HG02759 (cell line): ENCODE data around the gene C1QTNF6.
"Not testable (repeated sequence)": the region's sequence is repeated elsewhere in the genome, so short reads cannot be mapped to it uniquely, and the experiment has no call there.

Experiments used
- ATAC-seq: cut with Tn5 transposase; IDR thresholded peaks from one replicate; pipeline ENCODE4 v1.9.1; 2021; ENCODE audit warnings: mild to moderate bottlenecking, moderate library complexity; ENCODE audit not compliant: unreplicated experiment

C1QTNF6 gene

DNA sequence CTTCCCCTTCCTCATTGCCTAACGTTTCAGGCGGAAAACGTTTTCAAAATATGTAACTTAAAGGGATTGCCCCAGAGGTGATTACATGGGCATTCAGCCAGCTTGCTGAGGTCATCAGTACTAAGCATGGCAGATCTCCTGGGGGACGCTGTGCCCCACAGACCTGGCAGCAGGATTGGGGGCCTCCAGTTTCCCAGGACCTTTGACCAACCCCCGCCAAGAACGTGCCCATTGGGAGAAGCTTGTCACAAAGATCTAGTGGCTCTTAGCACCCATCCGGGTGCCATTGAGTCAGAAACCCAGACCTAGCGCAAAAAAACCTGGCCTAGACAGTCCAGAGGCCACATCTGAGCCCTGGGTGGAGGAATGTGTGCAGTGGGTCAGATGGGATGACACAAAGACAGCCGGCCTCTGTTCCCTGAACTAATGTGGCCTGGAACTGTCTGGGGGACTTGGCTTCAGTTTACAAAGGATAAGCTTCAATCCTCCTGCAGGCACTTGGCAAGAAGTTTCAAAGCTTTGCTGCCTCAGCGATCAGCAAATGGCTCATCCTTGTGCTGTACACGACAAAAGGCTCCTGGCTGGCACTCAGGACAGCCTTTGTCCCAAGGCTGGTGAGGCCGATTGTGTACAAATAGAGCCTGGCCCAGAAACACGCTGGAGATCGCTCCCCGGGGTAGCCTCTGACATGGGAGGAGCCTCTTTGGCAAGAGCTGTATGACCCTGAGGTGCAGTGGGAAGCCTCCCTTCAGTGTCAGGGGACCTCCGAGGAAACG lies 9.5 kb downstream of the C1QTNF6 start:
- ATAC-seq, result no peak

DNA sequence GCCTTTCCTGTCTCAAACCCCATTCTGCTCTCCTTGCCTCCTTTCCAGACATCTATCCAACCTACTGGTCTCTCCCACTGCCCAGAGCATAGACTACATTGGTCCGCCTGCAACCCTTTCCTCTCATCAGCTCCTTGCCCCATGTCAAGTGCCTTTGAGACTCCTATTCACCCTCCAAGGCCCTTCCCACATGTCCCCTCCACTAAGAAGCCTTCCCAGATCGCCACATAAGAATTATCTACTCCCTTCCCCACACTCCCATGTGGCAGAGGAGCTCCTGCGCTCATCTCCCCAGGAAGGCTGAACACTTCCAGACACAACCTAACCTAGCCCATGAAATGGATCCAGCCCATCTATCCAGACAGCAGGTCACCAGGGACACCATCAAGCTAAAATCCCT lies 10.3 kb downstream of the C1QTNF6 start:
- ATAC-seq, result no peak

DNA sequence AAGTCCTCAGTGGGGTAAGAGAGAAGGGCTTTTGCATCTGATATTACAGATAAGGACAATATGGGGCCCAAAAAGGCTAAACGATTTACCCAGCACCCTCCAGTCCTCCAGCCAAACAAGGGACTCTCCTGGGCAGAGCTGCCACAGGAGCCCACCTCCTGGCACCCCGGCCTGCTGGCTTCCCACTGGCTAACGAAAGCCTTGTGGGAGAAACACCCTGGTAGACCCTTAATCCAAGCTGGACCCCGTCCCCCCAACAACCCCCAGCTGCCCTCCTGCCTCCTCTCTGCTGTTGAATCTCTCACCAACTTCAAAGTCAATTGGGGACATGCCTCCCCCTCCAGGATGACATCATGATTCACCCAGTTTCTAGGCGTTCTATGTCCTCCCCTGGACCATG lies 10.8 kb downstream of the C1QTNF6 start:
- no peak for ATAC-seq

DNA sequence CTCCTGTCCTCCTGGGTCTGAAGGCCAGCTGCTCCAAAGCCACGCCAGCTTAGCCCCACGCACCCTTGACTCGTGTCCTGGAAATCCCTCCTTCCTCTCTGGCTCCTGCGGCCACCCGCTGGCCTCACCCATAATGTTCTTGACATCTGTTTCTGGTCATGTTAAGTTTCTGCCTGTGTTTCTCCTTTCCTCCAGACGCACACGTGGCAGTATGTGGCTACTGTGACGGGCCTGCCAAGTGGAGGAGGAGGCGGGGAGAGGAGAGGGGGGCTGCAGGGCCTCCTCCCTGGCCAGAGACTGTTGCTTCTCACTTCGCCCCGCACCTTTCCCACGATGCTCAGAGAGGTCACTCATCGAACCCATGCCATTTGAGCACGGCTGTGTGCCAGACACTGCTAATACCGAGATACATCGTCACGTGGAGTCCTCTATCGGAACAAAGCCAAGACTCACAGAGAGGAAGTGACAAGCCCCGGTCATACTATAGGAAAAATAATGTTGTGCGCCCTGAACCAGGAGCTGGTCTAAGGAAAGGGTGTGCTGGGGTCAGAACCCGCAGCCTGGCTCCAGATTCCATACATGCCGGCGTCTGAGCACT lies 11.5 kb downstream of the C1QTNF6 start:
- ATAC-seq, result no peak

DNA sequence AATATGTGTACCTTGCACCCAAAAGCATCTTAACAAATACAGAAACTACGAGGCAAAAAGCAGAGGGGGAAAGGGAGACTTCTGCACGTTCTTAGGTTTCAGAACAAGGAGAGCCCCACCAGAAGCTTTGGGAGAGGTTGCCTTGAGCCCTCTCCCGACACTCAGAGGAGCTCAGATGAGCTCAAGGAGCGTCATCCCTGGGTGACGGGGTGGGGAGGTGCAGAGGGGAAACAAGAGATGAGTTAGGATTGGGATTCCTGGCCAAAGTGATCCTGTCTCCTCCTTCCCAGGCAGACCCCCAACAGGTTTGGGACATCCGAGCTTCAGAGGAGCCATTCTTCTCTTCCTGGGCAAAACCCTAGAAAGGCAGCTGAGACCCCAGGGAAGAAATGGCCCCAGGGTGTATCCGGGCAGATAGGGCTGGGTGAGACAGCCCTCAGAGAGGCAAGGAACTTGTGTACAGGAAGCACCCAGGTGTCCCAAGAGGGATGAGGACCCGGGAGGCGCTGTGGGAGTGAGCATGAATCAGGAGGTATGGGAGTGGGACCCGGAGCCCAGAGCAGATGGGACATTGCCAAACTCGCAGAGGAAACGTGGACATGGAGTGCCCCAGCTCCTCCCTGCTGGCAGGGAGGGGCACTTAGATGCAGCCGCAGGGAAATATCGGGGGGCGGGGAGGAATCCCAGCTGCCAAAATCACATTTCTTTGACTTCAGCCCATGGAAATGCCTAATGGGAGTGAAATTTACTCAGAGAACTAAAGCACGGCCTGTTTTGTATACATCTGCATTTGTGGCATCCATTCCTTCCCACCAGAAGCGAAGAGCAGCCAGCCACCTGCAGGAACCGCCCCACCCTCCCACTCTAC lies 12.4 kb downstream of the C1QTNF6 start:
- ATAC-seq, result no peak

DNA sequence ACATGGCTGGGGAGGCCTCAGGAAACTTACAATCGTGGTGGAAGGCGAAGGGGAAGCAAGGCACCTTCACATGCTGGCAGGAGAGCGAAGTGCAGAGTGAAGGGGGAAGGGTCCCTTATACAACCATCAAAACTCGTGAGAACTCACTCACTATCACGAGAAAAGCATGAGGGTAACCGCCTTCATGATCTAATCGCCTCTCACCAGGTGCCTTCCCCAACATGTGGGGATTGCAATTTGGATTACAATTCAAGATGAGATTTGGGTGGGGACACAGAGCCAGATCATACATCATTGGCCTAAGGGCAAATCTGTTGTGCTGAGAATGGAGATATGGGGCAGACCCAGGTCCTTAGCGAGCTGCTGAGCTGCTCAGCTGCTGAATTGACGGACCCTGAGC lies 13.1 kb downstream of the C1QTNF6 start:
- ATAC-seq, result no peak

DNA sequence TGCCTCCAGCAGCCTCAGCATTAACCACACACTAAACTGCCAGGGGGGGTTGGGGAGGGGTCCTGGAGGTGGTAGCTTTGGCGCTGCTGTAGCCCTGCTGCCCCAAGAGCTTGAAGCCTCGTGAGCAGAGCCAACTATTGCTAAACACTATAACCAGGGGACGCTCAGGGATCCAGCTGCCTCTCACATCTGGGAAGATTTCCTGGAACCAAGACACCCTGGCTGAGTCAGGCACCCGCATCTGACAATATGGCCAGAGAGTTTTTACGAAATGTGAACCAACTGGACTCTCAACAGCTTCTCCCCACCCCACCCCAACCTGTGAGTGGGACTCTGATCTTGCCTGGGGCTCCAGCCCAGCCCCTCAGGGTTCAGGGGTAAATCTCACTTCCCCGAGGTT lies 14.3 kb downstream of the C1QTNF6 start:
- no peak for ATAC-seq

DNA sequence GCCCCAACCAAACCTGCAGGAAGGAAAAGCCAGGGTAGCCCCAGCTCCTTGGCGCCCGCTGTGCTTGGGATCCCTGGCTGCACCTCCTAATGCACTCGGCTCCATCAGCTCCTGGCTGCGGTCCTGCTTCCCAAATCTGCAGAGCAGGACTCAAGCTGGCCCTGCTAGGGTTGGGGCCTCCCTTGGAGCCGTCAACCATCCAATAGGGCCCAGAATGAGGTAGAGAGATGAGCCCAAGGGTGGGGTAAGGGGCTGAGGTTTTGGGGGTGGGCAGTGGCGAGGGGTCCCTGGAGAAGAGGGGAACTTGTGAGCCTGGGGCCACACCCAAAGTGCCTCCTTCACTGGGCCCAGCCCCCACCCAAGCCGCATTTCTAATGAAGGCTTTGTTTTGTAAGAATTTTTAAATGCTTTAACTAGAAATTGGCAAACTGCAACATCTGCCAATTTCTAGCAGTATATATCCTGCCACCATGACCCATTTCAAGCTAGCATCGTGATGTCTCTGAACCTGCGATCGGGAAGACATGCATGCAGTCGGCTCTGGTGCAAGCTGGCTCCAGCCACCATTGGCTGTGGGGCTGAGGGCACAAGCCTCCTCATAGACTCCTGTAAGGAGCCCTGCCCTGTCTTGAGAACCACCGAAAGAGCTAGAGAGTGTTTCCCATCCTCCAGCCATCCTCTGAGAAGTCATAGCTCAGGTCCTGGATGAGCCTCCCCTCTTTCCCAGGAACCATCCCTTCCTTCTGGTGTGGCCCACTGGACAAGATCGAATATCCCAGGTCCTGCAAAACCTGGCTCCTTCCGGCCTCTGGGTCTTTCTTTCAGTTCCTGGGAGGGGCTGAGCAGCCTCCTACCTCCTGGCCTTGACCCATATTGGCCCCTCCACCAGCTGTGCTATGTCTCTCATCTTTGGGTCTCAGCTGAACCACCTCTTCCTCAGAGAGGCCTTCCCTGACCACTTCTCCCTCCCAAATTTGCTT lies 15.5 kb downstream of the C1QTNF6 start:
- ATAC-seq, result no peak

DNA sequence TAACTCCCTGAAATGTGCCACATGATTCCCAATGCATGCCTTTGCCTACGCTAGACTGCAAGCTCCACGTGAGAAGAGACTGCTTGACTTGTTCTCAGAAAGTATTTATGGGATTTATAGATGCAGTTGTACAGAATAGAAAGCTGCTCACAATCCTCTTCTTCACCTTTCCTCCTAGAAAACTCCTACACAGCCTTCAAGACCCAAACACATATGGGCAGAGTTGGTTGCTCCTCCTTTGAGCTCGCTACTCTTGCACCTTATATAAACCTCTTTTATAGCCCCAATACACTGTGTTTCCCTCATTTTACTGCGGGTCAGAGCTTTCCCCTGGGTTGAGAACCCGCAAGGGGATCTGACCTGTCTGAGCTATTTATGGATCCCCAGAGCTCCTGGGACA lies 16.4 kb downstream of the C1QTNF6 start:
- ATAC-seq, result no peak

DNA sequence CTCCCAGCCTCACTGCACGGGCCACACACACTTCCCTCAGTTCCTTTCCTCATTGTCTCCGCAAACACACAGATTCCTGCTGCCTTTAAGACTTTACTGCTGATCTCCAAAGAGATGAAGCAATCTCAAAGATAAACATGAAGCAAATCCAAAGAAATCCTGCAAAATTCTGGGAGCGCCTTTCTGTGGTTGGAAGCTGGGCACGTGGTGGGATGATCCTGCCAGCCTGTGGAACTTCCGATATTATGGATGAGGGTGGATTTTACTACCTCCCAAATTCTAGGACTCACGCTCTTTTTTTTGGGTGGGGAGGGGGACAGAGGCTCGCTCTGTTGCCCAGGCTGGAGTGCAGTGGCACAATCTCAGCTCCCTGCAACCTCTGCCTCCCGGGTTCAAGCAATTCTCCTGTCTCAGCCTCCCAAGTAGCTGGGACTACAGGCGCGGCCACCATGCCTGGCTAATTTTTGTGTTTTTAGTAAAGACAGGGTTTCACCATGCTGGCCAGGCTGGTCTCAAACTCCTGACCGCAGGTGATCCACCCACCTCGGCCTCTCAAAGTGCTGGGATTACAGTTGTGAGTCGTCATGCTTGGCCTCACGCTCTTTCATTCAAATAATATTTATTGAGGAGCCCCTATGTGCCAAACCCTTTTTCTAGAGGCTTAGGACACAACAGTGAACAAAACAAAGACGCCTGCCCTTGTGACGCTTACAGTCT lies 17.2 kb downstream of the C1QTNF6 start:
- not testable (repeated sequence) for ATAC-seq

DNA sequence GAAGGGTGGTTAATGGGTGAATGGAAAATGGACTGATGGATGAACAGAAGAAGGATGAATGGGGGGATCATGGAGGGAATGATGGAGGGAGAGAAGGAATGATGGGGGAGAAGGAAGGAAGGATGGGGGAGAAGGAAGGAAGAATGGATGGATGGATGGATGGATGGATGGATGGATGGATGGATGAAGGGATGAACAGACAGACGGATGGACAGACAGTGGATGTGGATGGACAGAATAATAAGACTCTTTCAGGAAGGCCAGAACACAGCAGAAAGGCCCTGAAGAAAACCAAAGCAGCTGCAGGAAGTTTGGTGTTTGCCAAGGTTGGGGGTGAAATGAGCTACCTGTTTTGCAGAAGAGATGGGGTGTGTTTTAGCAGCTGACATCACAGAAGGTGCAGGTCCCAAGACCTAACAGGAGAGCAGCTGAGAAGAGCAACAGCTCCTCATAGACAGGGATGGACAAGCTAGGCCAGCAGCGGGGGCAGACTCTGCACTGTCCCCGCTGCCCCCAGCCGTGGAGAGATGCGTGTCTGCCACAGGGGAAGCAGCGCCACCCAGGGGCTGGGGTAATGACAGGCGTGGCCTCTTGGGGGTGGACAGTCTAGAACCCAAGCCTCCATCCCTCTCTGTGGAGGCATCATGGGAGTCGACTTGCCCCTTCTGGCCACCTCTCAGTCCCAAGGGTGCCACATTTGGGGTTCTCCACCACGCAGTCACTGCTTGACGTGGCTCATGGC lies 17.9 kb downstream of the C1QTNF6 start:
- ATAC-seq, result no peak

DNA sequence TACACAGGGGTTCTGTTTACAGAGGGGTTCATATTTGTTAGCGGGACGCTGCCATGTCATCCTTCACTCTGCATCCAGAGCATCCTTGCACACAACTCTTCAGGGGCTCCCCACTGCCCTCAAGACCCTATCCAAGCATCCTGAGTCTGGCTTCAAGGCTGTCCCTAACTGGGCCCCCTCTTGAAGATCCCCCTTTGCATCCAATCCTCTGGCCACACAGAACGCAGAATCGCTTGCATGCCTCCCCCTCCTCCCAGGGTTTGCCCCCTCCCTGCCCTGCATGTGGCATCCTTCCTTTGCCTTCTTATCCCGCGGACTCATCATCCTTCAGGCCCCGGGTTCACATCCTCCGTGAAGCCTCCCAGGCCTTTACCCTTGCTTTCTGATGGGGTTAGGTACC lies 18.6 kb downstream of the C1QTNF6 start:
- ATAC-seq, result no peak

DNA sequence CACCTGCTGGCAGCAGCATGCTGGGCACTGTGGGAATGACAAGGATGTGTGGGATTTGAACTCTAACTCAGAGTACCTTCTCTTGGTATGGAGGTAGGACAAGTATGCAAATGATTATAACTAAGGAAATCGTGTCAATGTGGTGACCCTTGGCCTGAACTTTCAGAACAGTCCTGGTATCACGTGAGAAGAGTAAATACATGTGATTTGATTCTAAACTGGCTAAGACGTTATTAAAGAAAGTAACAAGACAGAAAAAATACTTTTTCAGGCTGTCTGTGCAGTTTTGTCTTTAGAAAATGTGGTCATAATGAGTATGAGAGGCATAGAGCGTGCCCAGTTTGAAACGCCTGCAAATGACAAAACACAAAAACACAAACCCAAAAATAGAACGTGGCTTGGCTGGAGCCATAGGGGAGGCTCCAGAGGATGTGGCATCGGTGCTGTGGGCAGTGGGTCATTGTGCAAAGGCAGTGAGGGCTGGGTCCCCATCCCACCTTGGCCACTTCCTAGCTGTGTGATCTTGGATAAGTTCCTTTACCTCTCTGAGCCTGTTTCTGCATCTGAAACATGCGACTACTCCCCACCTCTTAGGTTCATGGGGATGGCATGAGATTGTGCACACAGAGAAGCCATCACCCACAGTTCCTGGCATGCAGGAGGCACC lies 19.9 kb downstream of the C1QTNF6 start:
- no peak for ATAC-seq

DNA sequence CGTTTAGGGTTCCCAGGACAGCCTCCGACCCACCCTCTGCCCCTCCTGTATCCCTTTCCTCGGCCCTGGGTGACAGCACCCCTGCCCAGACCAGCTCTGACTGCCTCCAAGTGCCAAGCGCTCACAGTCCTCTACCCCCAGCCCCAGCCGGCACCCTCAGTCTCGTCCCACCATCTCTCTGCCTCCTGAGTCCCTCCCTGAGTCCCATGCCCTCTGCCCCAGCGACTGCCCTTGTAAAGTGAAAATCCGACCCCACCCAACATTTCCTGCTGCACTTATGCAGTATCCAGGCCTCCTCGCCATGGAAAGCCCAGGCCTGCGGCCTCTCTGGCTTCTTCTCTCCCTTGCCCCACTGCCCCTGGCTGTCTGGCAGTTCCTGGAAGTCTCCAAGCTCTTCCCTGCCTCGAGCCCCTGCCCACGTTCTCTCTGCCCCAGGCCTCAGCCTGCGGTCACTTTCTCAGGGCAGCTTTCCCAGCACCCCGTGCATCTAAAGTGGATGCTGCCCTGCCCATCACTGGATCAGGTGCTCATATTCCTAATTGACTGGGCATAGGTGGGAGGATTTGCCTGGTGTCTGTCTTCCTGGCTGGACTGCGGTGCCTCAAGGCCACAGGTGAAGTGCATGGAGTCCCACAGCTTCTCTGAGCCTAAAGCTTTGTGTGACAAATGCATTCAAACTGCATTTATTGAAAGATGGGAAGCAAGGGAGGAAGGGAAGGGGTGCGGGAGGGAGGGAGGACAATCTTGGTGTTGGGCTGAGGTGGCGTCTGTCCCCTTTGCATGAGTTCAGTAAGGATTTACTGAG lies 20.7 kb downstream of the C1QTNF6 start:
- ATAC-seq, result no peak

DNA sequence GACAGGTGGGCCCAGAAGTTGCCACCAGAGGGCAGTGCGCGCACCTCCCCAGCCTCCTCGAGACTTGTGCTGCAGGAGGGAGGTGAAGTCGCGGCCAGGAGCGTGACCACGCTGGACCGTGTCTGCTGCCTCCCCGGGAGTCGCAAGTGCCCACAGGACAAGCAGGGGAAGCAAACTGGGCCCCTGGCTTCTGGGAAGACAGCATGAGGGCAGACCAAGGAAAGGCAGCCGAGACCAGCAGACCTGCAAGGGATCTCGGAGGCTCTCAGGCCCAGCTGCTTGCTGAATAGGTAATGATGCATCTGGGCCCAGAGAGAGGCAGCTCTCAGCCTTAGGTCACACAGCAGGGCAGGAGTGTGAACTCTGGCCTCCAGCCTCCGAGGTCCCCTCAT lies 21.4 kb downstream of the C1QTNF6 start:
- no peak for ATAC-seq

DNA sequence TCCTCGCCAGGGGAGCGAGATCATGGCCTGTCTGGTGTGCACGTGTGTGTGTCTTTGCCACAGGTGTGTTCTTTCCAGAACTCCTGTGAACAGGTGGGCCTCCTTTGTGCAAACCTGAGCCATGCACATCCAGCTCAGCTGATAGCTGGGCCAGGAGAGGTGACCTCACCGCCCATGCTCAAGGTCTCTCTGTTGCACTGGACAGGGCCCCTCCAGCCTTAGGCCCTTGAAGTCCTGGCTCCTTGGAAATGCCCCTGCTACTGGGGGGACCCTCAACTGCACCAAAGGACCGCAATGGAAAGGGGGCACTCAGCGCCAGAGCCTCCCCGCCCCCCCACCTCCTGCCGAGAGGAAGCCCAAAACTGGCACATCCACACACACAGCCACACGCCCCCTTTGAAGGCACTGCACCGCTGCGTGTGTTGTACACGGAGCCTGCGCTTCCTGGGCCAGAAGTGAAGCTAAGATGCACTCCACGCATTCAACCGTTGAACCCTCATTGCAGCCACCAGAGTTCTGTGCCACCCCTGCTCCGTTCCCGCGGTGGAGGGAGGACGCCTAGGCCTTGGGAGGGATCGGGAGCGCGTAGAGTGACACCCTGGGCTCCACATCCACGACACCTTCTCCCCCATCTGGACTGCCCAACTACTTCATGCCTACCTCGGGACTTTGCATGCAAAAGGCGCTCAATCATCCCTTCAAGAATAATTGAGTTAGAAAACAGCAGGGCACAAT lies 21.9 kb downstream of the C1QTNF6 start:
- ATAC-seq, result no peak

DNA sequence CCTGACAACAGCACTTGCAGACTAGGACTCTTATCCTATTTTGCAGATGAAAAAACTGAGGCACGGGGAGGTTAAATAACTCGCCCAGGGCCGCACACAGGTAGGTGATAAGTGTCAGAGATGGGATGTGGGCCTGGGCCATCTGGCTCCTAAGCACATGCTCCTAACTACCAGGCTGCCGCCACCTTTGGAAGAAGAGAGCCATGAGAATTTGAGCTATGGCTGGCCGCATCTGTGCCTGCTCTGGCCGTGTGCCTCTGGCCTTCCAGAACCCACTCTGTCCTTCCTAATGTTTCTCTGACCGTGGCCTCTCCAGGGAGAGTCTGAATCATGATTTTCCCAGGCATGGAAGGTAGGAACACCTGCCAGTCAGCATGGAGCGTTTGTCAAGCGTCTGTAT lies 23.0 kb downstream of the C1QTNF6 start:
- no peak for ATAC-seq
